Activated CD8-positive, alpha-beta memory T cell treated with anti-CD3 and anti-CD28 coated beads, Interleukin-2, amount 50 U/mL, for 24 hours (primary cell): Measurements from ENCODE around the gene MPC1.
"Not testable (repeated sequence)": the region's sequence is repeated elsewhere in the genome, so short reads cannot be mapped to it uniquely, and the experiment has no call there.

Experiments
- DNase-seq: peaks from one replicate; pipeline ENCODE4 v3.0.0-alpha.2; 2020; ENCODE audit errors: extremely low read depth

MPC1 gene

GRCh38 chr6:166381381-166381732 is 1.4 kb downstream of the MPC1 start:
- no peak for DNase-seq

GRCh38 chr6:166379800-166380199 is 2.9 kb downstream of the MPC1 start:
- no peak for DNase-seq

GRCh38 chr6:166379103-166379586 is 3.6 kb downstream of the MPC1 start:
- no peak for DNase-seq

GRCh38 chr6:166377721-166378120 is 5.0 kb downstream of the MPC1 start:
- no peak for DNase-seq

- no peak for DNase-seq
Measured at GRCh38 chr6:166375013-166375412, 7.7 kb downstream of the MPC1 start.

GRCh38 chr6:166370489-166370888 is 12.3 kb downstream of the MPC1 start:
- DNase-seq = no peak

GRCh38 chr6:166369782-166370181 is 13.0 kb downstream of the MPC1 start:
- DNase-seq = no peak

- DNase-seq = no peak
Measured at GRCh38 chr6:166366921-166367320, 15.8 kb downstream of the MPC1 start.

- DNase-seq = no peak
Measured at GRCh38 chr6:166365806-166366205, 16.9 kb downstream of the MPC1 start.

- no peak for DNase-seq
Measured at GRCh38 chr6:166365221-166365620, 17.5 kb downstream of the MPC1 start.

GRCh38 chr6:166364456-166364855 is 18.3 kb downstream of the MPC1 start:
- no peak for DNase-seq

GRCh38 chr6:166362427-166362826 is 20.3 kb downstream of the MPC1 start:
- not testable (repeated sequence) for DNase-seq

- DNase-seq = no peak
Measured at GRCh38 chr6:166361077-166361429, 21.7 kb downstream of the MPC1 start.

GRCh38 chr6:166360243-166361076 is 22.3 kb downstream of the MPC1 start:
- DNase-seq = no peak

- no peak for DNase-seq
Measured at GRCh38 chr6:166355552-166355951, 27.2 kb downstream of the MPC1 start.

GRCh38 chr6:166354965-166355364 is 27.8 kb downstream of the MPC1 start:
- no peak for DNase-seq

GRCh38 chr6:166354143-166354542 is 28.6 kb downstream of the MPC1 start:
- no peak for DNase-seq

- DNase-seq = no peak
Measured at GRCh38 chr6:166353507-166353906, 29.2 kb downstream of the MPC1 start.

- DNase-seq = no peak
Measured at GRCh38 chr6:166352923-166353322, 29.8 kb downstream of the MPC1 start.

GRCh38 chr6:166351715-166352285 is 30.9 kb downstream of the MPC1 start:
- DNase-seq = no peak

- DNase-seq = no peak
Measured at GRCh38 chr6:166348305-166348949, 34.3 kb downstream of the MPC1 start.

- DNase-seq = no peak
Measured at GRCh38 chr6:166346965-166347364, 35.8 kb downstream of the MPC1 start.

GRCh38 chr6:166346449-166346848 is 36.3 kb downstream of the MPC1 start:
- no peak for DNase-seq
